ENCODE measurements around the gene GNPDA1. TPM values are rescaled to one million over a fixed set of nuclear protein-coding genes. Genes with fewer than 3 reads are reported as not detected.

The GNPDA1 gene
- total RNA-seq, 1 experiment from 2014 or later = 36.1 TPM

DNA sequence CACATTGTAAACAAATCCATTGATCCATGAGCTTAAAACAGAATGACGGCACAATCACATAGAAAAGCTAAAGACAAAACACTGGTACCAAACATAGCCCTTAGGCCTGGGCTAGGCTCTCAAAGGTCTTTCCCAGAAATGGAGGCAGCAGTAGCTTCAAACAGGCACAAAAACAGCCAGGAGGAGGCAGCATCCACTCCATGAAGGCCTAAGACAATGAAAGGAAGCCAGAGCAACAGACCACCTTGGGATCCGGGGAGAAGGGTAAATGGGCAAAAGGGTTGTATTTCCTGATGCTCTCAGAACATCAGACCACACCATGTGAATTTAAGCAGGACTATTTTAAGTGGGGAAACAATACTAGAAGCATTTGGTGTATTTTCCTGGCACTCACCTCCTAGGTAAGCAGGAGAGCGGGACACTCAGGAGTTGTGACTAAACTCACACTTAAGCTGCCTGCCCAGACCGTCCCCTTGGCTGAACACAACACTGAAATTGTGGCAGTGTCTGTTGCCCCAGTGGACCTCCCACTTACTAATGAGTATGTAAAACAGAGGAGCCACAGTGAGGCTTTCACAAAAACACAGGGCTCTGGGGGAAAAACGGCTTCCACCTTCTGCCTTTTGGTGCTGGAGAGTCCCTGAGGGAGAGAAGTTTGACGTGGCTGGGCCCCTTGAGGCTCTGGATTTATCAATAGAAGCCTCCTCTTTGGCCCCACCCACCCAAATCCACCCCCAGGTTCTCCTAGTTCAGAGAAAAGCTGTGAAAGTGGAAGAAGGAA lies 11.9 kb downstream of the GNPDA1 start:
- ChIA-PET CTCF (interaction anchor here (0.5 to 18.8 kb wide), 17 partner anchors 9 to 353 kb away, joined by 3 to 186 read pairs (median 4); partner anchors contain the start of gene GNPDA1), POLR2A (interaction anchor here (0.7 to 4.8 kb wide), 5 partner anchors 12 to 1437 kb away, joined by 3 to 34 read pairs (median 3); partner anchors contain the start of genes APBB3 and GNPDA1)
- no peak overlapping the region for H3K27ac Mint-ChIP-seq (ENCODE audit: low read depth, unreplicated experiment)
- H3K4me1 Mint-ChIP-seq (ENCODE audit: insufficient read depth, unreplicated experiment) = peaks cover 9% of the 10 kb centered on the region
- no peaks in the 10 kb centered on the region for H3K9me3 Mint-ChIP-seq (ENCODE audit: unreplicated experiment)
- H3K36me3 Mint-ChIP-seq (ENCODE audit: insufficient read depth, unreplicated experiment) = peaks cover 78% of the 10 kb centered on the region
- BruUV-seq (replicated peaks) = no TSS peak
- H3K4me3 Mint-ChIP-seq (ENCODE audit: unreplicated experiment) = no peak overlapping the region
- TF ChIP-seq, protein P1, sequence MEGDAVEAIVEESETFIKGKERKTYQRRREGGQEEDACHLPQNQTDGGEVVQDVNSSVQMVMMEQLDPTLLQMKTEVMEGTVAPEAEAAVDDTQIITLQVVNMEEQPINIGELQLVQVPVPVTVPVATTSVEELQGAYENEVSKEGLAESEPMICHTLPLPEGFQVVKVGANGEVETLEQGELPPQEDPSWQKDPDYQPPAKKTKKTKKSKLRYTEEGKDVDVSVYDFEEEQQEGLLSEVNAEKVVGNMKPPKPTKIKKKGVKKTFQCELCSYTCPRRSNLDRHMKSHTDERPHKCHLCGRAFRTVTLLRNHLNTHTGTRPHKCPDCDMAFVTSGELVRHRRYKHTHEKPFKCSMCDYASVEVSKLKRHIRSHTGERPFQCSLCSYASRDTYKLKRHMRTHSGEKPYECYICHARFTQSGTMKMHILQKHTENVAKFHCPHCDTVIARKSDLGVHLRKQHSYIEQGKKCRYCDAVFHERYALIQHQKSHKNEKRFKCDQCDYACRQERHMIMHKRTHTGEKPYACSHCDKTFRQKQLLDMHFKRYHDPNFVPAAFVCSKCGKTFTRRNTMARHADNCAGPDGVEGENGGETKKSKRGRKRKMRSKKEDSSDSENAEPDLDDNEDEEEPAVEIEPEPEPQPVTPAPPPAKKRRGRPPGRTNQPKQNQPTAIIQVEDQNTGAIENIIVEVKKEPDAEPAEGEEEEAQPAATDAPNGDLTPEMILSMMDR (IDR thresholded peaks at IDR 0.05; ENCODE audit: unreplicated experiment) = no peak
- no peaks in the 10 kb centered on the region for H3K27me3 Mint-ChIP-seq (ENCODE audit: insufficient read depth, unreplicated experiment)
- intact Hi-C loops (cut with micrococcal nuclease) = no loop called here
- peak; percentile 43 for DNase-seq (ENCODE audit: unreplicated experiment)

DNA sequence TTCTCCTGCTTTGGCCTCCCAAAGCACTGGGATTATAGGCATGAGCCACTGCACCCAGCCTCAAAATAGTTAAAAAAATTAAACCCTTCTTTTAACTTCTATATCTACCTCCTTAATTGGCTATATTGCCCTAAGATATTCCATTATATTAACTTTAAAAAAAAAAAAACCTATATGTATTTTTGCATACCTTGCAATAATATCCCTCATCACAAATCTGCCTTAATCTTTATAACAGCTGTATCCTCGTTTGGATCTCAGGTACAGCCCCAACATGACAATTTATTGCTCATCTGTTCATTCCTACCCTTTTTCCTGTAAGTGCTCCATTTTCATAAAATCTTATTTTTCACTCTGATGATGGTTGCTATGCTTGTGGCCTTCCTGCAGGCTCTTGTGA lies 12.7 kb downstream of the GNPDA1 start:
- intact Hi-C loops (cut with micrococcal nuclease) = no loop called here
- POLR2A ChIA-PET = interaction anchor here (0.7 to 4.8 kb wide), 4 partner anchors 13 to 1436 kb away, joined by 3 to 34 read pairs (median 3); partner anchors contain the start of genes APBB3 and GNPDA1
- no TSS peak for BruUV-seq (replicated peaks)

DNA sequence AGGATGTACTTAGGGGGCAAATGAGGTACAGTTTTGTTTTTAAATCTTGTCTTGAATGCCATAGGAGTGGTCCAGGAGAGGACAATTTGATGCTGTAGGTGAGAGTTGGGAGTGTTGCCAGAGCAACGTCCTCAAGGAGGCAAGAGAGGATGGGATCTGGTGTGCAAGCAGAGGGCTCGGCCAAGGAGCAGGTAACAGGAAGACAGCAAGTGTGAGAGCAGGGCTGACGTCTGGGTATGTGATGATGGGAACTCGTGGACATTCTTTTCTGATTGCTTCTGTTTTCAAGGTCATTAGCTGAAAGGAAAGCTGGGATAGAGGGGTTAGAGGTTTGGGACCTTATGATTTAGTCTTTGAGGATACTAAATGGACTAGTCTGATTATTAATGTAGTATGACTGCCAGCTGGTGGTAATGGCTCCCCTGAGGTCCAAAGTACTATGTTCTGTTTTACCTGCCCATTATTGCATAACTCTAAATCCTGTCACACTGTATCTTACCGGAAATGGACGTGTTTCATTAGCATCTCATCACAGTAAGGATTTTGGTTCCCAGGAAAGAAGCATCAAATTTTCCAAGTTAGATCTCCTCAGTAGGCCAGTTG lies 15.4 kb downstream of the GNPDA1 start:
- Mint-ChIP-seq H3K27me3 (ENCODE audit: insufficient read depth, unreplicated experiment) (no peaks in the 10 kb centered on the region), H3K9me3 (ENCODE audit: unreplicated experiment) (no peaks in the 10 kb centered on the region), H3K36me3 (ENCODE audit: insufficient read depth, unreplicated experiment) (peaks cover 78% of the 10 kb centered on the region), H3K4me3 (ENCODE audit: unreplicated experiment) (no peak overlapping the region), H3K4me1 (ENCODE audit: insufficient read depth, unreplicated experiment) (no peaks in the 10 kb centered on the region), H3K27ac (ENCODE audit: low read depth, unreplicated experiment) (no peak overlapping the region)
- intact Hi-C loops (cut with micrococcal nuclease) = no loop called here
- BruUV-seq (replicated peaks) = no TSS peak
- TF ChIP-seq, protein P1 (IDR thresholded peaks at IDR 0.05; ENCODE audit: unreplicated experiment) = no peak
- DNase-seq (ENCODE audit: unreplicated experiment) = no peak
- CTCF ChIA-PET = interaction anchor here (0.6 to 7.0 kb wide), 5 partner anchors 21 to 306 kb away, joined by 3 to 72 read pairs (median 3); no protein-coding TSS in a partner anchor
- POLR2A ChIA-PET = interaction anchor here (1.2 to 1.6 kb wide), 3 partner anchors 27 to 146 kb away, joined by 3 to 4 read pairs (median 4); partner anchors contain the start of gene RNF14

More for the DNA sequence above, 12.7 kb downstream of the GNPDA1 start:
- H3K4me3 Mint-ChIP-seq (ENCODE audit: unreplicated experiment) = no peak overlapping the region
- no peaks in the 10 kb centered on the region for H3K9me3 Mint-ChIP-seq (ENCODE audit: unreplicated experiment)
- peaks cover 9% of the 10 kb centered on the region for H3K4me1 Mint-ChIP-seq (ENCODE audit: insufficient read depth, unreplicated experiment)
- DNase-seq (ENCODE audit: unreplicated experiment) = no peak
- H3K27me3 Mint-ChIP-seq (ENCODE audit: insufficient read depth, unreplicated experiment) = no peaks in the 10 kb centered on the region
- TF ChIP-seq, protein P1 (IDR thresholded peaks at IDR 0.05; ENCODE audit: unreplicated experiment) = no peak
- no peak overlapping the region for H3K27ac Mint-ChIP-seq (ENCODE audit: low read depth, unreplicated experiment)
- H3K36me3 Mint-ChIP-seq (ENCODE audit: insufficient read depth, unreplicated experiment) = peaks cover 80% of the 10 kb centered on the region
- CTCF ChIA-PET = interaction anchor here (0.7 to 7.0 kb wide), 13 partner anchors 8 to 284 kb away, joined by 3 to 72 read pairs (median 4); partner anchors contain the start of gene GNPDA1

DNA sequence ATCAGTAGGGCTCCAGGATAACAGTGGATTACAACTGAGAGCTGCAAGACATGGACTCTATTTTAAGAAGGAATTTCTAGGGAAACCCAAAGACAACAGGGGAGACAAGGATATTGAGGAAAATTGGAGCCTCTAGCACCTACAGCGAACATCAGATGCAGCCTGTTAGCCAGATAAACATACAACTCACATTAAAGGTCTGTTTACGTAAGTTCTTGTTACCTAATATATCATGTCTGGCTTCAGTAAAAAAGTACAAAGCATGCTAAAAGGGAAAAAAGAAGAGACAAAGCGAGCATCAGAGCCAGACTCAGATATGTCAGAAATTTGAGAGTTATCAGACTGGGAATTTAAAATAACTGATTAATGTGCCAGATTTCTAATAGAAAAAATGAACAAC lies 17.2 kb downstream of the GNPDA1 start:
- TF ChIP-seq, protein P1 (IDR thresholded peaks at IDR 0.05; ENCODE audit: unreplicated experiment) = no peak
- CTCF ChIA-PET = interaction anchor here (0.6 to 7.0 kb wide), 4 partner anchors 73 to 315 kb away, joined by 4 to 72 read pairs (median 6); no protein-coding TSS in a partner anchor
- no peak for DNase-seq (ENCODE audit: unreplicated experiment)
- POLR2A ChIA-PET = interaction anchor here (1.2 to 1.6 kb wide), 3 partner anchors 9 to 17 kb away, joined by 4 to 5 read pairs (median 4); partner anchors contain the start of gene GNPDA1
- H3K4me1 Mint-ChIP-seq (ENCODE audit: insufficient read depth, unreplicated experiment) = no peaks in the 10 kb centered on the region
- H3K27me3 Mint-ChIP-seq (ENCODE audit: insufficient read depth, unreplicated experiment) = no peaks in the 10 kb centered on the region
- intact Hi-C loops (cut with micrococcal nuclease) = no loop called here
- H3K4me3 Mint-ChIP-seq (ENCODE audit: unreplicated experiment) = no peak overlapping the region
- H3K36me3 Mint-ChIP-seq (ENCODE audit: insufficient read depth, unreplicated experiment) = peaks cover 74% of the 10 kb centered on the region
- H3K9me3 Mint-ChIP-seq (ENCODE audit: unreplicated experiment) = no peaks in the 10 kb centered on the region
- no peak overlapping the region for H3K27ac Mint-ChIP-seq (ENCODE audit: low read depth, unreplicated experiment)
- BruUV-seq (replicated peaks) = no TSS peak

Measured in MCF 10A (cell line).